Fibroblast of pulmonary artery (primary cell): ENCODE data around the gene ZNF385D.
"Not testable (repeated sequence)": the region's sequence is repeated elsewhere in the genome, so short reads cannot be mapped to it uniquely, and the experiment has no call there.

Source experiments
- DNase-seq: peaks from one replicate; pipeline ENCODE4 v3.0.0-alpha.2; 2010; ENCODE audit warnings: low read depth
- H3K4me3 ChIP-seq: replicated peaks from 2 replicates; pipeline ENCODE4 v1.5.1; 2011; ENCODE audit warnings: low read depth, mild to moderate bottlenecking, control low read depth, low read length, moderate library complexity
- TF ChIP-seq, protein P1 (sequence below): IDR thresholded peaks from 2 replicates; pipeline ENCODE4 v1.5.1; 2011; ENCODE audit warnings: mild to moderate bottlenecking, control low read depth, low read length, inconsistent platforms; ENCODE audit errors: missing control alignments

ZNF385D gene

DNA sequence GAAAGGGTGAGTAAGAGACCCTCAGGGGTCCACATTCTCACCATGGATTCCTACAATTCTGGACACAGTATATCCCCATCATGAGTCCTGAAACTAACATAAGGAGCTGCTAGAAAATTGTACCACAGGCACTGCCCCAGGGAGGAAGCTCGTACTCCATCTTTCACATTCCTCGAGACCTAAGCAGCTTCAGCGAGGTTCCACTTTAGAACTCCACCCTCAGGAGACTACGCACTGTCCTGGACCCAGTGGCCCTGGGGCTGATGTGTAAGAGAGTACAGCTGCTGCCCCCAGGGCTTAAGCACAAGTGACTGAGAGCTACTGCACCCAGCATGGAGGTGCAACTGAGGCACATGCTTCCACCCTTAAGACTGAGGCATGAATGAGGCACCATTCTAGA is 352.5 kb downstream of the ZNF385D start:
- H3K4me3 ChIP-seq = no peak overlapping the region
- DNase-seq = no peak
- TF ChIP-seq, protein P1, sequence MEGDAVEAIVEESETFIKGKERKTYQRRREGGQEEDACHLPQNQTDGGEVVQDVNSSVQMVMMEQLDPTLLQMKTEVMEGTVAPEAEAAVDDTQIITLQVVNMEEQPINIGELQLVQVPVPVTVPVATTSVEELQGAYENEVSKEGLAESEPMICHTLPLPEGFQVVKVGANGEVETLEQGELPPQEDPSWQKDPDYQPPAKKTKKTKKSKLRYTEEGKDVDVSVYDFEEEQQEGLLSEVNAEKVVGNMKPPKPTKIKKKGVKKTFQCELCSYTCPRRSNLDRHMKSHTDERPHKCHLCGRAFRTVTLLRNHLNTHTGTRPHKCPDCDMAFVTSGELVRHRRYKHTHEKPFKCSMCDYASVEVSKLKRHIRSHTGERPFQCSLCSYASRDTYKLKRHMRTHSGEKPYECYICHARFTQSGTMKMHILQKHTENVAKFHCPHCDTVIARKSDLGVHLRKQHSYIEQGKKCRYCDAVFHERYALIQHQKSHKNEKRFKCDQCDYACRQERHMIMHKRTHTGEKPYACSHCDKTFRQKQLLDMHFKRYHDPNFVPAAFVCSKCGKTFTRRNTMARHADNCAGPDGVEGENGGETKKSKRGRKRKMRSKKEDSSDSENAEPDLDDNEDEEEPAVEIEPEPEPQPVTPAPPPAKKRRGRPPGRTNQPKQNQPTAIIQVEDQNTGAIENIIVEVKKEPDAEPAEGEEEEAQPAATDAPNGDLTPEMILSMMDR = no peak

DNA sequence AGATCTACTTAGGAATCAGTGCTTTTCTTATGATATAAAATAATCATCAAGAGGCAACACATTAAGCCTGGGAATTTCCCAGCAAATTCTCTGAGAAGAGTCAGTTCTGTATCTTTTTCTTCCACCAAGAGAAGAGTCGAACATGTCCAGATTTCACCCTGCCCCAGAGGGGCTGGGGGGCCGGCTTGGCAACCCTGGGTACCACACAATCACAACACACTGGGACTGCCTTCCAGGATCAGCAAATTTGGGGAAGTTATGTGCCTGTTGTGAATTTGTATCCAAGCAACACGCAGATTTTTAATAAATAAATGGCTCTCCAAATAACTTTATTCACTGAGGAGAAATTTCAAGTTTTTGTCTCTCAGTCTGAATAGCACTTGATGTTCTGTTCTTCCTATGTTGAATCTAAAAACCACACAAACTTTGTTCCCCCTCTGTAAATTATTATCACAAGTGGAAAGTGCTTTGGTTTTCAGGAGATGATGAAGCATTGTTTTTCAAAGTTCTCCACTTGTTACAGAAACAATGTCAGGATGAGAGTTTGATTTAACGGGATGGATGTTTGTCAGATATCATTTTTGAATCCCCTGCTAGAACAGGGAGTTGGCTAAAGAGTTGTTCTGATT is 357.2 kb downstream of the ZNF385D start:
- TF ChIP-seq, protein P1 = no peak
- no peak overlapping the region for H3K4me3 ChIP-seq
- no peak for DNase-seq

DNA sequence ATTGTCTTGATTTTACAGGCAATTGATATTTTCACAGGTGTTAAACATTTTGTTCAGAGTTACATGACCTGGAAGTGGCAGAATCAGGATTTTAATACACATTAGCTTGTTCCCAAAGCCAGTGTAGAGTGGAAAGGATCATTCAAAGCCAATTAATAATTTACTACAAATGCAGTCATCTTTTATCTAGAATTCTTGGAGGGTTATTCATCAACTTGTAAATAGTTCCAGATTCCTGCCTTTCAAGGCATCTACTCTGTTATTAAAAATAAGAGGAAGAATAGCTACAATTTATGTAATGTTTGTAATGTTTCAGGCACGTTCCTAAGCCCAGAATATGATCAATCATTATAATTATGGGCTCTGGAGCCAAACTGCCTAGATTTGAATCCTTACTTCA is 358.5 kb downstream of the ZNF385D start:
- peak; percentile 3 for DNase-seq
- TF ChIP-seq, protein P1 = no peak
- H3K4me3 ChIP-seq = no peak overlapping the region

DNA sequence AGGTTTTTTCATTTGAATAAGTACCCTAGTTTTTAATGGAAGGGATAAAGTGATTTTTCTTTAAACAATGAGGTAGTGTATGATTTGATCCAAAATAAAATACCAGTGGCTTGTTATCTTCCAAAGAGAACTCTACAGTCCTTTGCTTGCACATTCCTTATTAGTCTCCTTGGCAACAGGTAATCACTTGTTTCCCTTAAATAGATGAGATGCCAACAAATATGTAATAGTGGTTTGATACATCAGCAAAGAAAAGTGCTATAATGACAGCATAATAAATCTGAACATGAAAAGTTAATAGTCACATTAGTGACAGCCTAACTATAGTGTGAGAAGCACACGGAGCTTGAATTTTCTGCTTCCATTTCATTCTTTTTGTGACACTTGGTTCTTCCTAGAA is 360.2 kb downstream of the ZNF385D start:
- TF ChIP-seq, protein P1 = no peak
- H3K4me3 ChIP-seq = no peak overlapping the region
- peak; percentile 35 for DNase-seq

DNA sequence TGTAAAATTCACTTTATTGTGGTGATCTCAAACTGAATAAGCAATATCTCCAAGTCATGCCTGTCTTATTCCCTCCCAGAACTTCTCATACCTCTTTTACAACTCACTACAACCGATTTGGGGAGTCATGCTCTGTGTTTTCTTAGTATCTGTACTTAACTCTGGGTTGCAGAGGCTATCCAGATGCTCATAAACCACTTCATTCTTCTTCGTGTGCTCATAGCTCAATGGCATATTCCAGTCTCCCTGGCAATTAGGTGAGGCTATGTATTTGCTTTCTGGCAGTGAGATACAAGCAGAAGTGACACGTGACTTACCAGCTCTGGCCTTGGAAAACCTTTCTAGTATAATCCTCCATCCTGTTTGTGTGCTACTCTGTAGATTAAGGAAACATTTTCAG is 360.9 kb downstream of the ZNF385D start:
- TF ChIP-seq, protein P1 = no peak
- peak; percentile 25 for DNase-seq

DNA sequence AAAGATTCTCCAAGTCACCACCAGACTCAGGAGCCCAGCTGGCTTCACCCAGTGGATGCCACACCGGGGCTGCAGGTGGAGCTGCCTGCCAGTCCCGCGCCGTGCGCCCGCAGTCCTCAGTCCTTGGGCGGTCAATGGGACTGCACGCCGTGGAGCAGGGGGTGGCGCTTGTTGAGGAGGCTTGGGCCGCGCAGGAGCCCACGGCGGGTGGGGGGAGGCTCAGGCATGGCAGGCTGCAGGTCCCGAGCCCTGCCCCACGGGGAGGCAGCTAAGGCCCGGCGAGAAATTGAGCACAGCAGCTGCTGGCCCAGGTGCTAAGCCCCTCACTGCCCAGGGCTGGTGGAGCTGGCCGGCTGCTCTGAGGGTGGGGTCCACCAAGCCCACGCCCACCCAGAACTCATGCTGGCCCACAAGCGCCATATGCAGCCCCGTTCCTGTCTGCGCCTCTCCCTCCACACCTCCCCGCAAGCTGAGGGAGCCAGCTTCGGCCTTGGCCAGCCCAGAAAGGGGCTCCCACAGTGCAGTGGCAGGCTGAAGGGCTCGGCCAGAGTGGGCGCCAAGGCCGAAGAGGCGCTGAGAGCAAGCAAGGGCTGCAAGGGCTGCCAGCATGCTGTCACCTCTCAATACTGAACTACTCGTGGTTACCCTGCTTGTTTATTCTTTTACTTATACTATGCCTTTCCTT is 363.7 kb downstream of the ZNF385D start:
- H3K4me3 ChIP-seq, DNase-seq: not testable (repeated sequence)

More for the DNA sequence above, 360.9 kb downstream of the ZNF385D start:
- H3K4me3 ChIP-seq = no peak overlapping the region

DNA sequence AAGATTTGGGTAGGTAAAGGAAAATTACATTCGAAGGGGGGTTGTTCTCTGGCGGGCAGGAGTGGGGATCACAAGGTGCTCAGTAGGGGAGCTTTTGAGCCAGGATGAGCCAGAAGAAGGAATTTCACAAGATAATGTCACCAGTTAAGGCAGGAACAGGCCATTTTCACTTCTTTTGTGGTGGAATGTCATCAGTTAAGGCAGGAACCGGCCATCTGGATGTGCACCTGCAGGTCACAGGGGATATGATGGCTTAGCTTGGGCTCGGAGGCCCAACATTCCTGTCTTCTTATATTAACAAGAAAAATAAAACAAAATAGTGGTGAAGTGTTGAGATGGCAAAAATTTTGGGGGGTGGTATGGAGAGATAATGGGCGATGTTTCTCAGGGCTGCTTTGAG is 373.0 kb downstream of the ZNF385D start:
- not testable (repeated sequence) for DNase-seq, H3K4me3 ChIP-seq

DNA sequence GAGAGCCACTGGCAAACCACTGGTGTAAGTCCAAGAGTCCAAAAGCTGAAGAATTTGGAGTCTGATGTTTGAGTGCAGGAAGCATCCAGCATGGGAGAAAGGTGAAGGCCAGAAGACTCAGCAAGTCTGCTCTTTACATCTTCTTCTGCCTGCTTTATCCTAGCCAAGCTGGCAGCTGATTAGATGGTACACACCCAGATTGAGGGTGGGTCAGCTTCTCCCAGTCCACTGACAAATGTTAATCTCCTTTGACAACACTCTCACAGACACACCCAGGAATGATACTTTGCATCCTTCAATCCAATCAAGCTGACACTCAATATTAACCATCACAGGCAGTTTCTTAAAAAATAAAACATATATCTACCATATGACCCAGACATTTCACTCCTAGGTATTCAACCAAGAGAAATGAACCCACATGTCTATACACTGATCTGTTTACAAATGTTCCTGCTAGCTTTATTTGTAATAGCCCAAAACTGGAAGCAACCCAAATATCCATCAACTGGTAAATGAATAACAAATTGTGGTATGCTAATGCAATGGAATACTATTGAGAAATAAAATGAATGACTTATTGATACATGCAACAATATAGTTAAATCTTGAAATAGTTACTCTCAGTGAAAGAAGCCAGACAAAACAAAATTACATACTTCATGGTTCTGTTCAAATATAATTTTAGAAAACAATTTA is 373.8 kb downstream of the ZNF385D start:
- no peak overlapping the region for H3K4me3 ChIP-seq
- no peak for DNase-seq
- TF ChIP-seq, protein P1 = no peak
